Right lobe of liver (tissue), 4 donors: ENCODE measurements around the gene C20orf144.

Experiments used
- POLR2A ChIP-seq: fragments of 450-650 bp; IDR thresholded peaks from one replicate; pipeline ENCODE4 v1.6.1; 2017; ENCODE audit warnings: antibody characterized with exemption, mild to moderate bottlenecking
- TF ChIP-seq, protein P1 (sequence below), 4 donors: fragments of 200-600 bp in 3 of 4; fragments of 450-650 bp in 1 of 4; IDR thresholded peaks; one replicate each; pipeline versions ENCODE4 v1.5.1 to v1.8.0; 2016 to 2022; ENCODE audit warnings: antibody characterized with exemption in 4 of 4, mild to moderate bottlenecking in 2 of 4
- donor health status: DM: no; HTN: no; CAD: no.
- donor health status: DM: no; HTN: no; CAD: no.
- donor health status: DM: no; HTN: yes; CAD: no.

GRCh38 chr20:33673410-33674293 is 11.5 kb downstream of the C20orf144 start:
- TF ChIP-seq, protein P1, sequence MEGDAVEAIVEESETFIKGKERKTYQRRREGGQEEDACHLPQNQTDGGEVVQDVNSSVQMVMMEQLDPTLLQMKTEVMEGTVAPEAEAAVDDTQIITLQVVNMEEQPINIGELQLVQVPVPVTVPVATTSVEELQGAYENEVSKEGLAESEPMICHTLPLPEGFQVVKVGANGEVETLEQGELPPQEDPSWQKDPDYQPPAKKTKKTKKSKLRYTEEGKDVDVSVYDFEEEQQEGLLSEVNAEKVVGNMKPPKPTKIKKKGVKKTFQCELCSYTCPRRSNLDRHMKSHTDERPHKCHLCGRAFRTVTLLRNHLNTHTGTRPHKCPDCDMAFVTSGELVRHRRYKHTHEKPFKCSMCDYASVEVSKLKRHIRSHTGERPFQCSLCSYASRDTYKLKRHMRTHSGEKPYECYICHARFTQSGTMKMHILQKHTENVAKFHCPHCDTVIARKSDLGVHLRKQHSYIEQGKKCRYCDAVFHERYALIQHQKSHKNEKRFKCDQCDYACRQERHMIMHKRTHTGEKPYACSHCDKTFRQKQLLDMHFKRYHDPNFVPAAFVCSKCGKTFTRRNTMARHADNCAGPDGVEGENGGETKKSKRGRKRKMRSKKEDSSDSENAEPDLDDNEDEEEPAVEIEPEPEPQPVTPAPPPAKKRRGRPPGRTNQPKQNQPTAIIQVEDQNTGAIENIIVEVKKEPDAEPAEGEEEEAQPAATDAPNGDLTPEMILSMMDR (IDR thresholded peaks at IDR 0.05): no peak
- no peak for TF ChIP-seq POLR2A
